Right renal cortex interstitium (tissue), 3 donors: ENCODE data around the gene LIMA1. TPM values are rescaled to one million over a fixed set of nuclear protein-coding genes. Genes with fewer than 3 reads are reported as not detected.
A peak's percentile ranks its signal among the peaks of the same experiment; 100 is the strongest.

Experiments
- DNase-seq, 3 donors: peaks; one replicate each; pipeline ENCODE4 v3.0.0-alpha.2; 2013; ENCODE audit warnings: low read depth in 3 of 3, low spot score in 2 of 3
- polyA plus RNA-seq, 3 donors: library from polyadenylated mRNA; unstranded; fragments of 120-200 nt; gene quantifications; one replicate each; pipeline ENCODE4 v1.2.1, GENCODE V29; 2013; ENCODE audit not compliant: insufficient read length in 3 of 3

Gene LIMA1
- polyA plus RNA-seq, 3 donors, result 90.8 to 98.1 (median 92.2) TPM

DNA sequence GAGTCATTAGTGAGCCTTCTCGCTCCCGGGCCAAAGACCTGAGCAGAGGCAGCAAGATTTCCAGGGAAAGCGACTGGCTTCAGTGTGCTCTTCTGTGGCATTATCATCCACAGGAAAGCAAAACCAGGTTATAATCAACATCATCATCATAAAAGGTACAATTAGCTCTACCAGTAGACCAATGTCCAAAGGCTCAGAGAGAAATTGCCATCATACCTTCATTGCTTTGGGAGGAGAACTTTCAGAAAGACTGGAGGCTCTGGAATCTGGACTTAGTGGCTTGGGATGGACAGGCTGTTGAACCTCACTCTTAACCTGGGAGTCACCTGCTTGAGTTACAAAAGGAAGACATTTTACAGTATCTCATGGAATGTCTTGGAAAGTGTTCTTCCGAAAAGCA lies 91.1 kb downstream of the LIMA1 start:
- no peak for DNase-seq

DNA sequence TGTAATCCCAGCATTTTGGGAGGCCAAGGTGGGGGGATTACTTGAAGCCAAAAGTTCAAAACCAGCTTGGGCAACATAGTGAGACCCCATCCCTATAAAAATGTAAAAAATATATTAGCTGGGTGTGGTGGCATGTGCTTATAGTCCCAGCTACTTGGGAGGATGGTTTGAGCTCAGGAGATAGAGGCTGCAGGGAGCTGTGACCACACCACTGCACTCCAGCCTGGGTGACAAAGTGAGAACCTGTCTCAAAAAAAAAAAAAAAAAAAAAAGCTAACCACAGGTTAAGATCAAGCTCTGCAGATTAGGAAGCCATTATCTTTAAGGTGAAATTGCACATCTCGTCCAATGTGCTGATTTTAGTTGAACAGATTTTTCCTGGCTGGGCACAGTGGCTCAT lies 92.5 kb downstream of the LIMA1 start:
- DNase-seq, result no peak

DNA sequence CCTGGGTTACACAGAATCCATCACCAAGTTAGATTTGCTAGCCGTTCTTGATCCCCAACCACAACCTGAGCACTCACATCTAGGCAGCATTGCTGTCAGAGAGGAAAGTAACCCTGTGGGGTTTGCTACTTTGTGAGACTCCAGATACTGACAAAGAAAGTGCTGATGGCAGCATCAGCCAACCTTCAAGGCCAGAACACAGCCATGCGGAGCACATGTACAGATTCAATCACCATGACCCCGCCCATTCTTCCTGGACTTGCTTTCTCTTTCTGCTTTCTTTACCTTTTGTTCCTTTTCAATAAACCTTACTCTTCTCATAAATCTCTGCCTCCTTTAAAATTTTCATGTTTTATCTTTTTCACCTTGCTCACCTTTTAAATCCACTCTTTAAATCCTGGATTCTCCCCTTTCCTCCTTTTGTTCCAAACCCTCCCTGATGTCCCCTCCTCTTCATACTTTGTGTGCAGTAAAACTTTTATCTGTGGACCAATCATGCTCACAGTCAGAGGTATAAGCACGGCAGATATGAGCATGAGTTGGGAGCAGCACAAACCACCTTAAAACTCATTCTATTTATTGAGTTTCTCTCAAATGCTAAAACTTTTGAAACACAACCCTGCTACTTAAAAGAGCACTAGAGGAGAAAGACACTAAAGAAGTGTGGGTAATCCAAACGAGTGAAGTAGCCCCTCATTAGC lies 94.3 kb downstream of the LIMA1 start:
- DNase-seq, result no peak

GRCh38 chr12:50188241-50188781 lies 95.0 kb downstream of the LIMA1 start:
- no peak for DNase-seq

GRCh38 chr12:50187084-50187900 lies 96.0 kb downstream of the LIMA1 start:
- no peak for DNase-seq

DNA sequence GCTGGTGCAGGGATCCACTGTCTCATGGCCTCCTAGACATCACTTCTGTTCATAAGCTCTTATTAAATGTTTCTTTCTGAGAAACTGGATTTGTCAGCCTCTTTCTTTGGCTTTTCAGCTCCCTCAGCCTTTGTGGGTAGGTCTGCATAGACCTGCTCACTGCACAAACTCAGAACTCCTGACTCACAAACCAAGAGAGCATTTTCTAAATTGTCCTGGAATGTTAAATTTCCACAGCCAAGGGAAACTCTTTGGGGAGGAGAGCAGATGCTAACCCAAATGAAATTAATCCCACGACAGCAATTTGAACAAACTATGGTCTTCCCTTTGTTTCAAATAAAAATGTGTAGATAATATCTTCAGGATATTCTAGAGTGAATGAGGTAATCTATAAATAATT lies 96.6 kb downstream of the LIMA1 start:
- DNase-seq, result no peak

DNA sequence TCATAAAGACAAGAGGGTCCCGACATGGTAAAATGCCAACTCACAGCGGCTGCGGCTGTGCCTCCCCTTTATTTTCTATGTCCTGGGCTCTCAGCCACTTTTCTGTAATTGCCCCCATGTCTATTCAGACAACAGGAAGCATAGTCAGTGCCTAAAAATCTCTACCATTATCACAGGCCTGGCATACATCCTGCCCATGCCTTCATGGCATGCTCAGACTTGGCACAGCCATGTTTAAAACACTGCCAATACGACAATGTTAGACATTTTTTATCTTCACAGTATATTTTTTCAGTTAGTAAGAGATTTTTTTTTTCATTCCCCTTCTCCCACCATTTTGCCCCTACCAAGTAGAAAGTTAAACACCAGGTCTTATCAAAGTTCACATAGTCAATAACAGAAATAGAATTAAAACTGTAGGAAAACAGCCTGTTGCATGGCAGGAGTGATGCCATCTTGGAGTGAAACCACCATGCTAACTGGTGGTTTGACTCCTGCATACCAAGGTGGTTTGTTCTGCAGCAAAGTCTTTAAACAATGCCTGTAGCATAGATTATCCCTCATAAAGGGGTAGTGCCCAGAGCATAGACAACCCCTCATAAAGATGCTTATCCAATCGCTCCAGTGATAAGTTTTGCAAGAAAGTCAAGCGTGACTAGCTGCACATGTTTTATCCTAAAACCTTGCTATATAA lies 97.2 kb downstream of the LIMA1 start:
- no peak for DNase-seq

- no peak for DNase-seq
These were observed 97.9 kb downstream of the LIMA1 start for GRCh38 chr12:50185301-50185895.

DNA sequence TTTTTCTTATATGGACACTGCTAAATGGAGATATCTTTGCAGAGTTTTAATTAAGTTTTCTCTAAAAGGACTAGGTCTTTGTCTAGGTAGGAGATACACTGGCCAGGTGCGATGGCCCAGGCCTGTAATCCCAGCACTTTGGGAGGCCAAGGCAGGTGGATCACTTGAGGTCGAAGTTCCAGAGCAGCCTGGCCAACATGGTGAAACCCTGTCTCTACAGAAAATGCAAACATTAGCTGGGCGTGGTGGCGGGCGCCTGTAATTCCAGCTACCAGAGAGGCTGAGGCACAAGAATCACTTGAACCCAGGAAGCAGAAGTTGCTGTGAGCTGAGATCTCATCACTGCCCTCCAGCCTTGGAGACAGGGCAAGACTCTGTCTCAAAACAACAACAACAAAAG lies 99.1 kb downstream of the LIMA1 start:
- no peak for DNase-seq

DNA sequence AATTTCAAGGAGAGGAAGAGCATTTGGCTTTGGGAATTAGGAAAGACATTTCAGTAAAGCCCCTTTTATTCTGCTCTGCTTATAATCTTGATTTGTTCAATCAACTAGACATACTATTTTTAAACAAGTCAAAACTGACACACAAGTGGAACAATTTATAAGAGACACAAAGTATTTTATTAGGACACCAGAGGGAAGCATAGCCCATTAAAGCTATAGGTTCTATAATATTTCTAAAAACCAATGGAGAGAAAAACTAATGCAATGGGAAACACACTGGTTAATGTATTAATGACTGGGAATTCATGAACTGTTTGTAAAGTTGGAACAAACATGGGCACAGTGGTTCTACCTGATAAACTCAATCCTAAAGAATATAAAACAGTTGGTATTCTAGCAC lies 100.9 kb downstream of the LIMA1 start:
- DNase-seq, result no peak

DNA sequence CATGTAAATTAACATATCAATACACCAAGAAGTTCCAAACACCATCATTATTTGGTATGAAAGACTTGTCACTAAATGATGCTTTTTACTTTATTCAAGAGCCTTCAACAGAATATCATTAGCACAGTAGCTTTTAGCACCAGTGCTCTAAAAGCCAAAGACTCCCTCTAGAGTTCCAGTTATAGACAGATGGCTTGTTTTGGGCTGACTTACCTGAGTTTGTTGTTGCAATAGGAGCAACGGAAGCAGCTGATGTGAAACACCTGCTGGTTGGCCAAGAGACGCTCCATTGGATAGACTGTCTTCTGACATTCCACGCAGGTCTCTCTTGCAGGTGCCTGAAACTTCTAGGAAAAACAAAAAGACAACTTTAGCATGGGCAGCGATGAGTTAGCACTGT lies 101.6 kb downstream of the LIMA1 start:
- DNase-seq, result no peak

GRCh38 chr12:50175716-50176026 lies 107.6 kb downstream of the LIMA1 start:
- DNase-seq, result no peak

- DNase-seq, result peak; percentile 67 to 74 (median 71)
These were observed 108.2 kb downstream of the LIMA1 start for GRCh38 chr12:50174971-50175715.

GRCh38 chr12:50167049-50167828 lies 116.1 kb downstream of the LIMA1 start, which contains the start of gene CERS5:
CERS5 (minus strand) TSS chr12:50167369; CDS start chr12:50167297, 72 bp downstream.
- peak; percentile 92 to 98 (median 97) for DNase-seq

- peak in 1 of 3 donors; percentile 19 for DNase-seq
These were observed 116.6 kb downstream of the LIMA1 start for GRCh38 chr12:50166799-50167048.

- DNase-seq, result no peak
These were observed 118.4 kb downstream of the LIMA1 start for GRCh38 chr12:50164963-50165362.

- DNase-seq, result no peak
These were observed 121.1 kb downstream of the LIMA1 start for GRCh38 chr12:50162230-50162629.

GRCh38 chr12:50160643-50161042 lies 122.7 kb downstream of the LIMA1 start:
- DNase-seq, result no peak

- no peak for DNase-seq
These were observed 126.1 kb downstream of the LIMA1 start for GRCh38 chr12:50157259-50157658.

- no peak for DNase-seq
These were observed 126.7 kb downstream of the LIMA1 start for GRCh38 chr12:50156641-50157040.
